ENCODE measurements around the gene CDC6. TPM values are rescaled to one million over a fixed set of nuclear protein-coding genes. Genes with fewer than 3 reads are reported as not detected.

CDC6 gene
- total RNA-seq, 1 donor from 2014 or later: 65.3 TPM

DNA sequence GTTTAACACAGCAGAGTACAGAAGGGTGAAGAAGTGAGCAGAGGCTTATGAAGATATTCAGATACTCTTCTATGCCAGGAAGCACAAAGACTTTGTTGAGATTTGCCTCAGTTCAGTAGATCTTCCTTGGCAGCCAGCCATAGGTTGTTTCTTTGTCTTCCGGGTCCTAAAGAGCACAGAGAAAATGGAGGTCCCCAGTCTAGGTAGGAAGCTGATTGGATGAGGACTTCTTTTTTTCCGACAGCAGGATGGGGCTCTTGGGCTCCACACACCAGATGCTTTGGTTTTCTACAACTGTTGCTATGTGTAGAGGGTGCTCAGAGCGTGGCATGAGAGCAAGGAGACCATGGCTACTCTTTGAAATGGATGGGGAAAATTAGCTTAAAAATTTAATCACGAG is 8.3 kb upstream of the CDC6 start:
- Histone ChIP-seq H3K4me3 (no peak overlapping the region), H3F3A (ENCODE audit: low read depth) (no peaks in the 10 kb centered on the region), H3K36me3 (no peaks in the 10 kb centered on the region), H3K27ac (no peak overlapping the region), H3K9me3 (ENCODE audit: low read depth) (no peaks in the 10 kb centered on the region), H2AFZ (replicated peaks) (no peak overlapping the region), H3K4me1 (no peaks in the 10 kb centered on the region), H3K27me3 (no peaks in the 10 kb centered on the region), H3K79me2 (ENCODE audit: low read depth) (no peaks in the 10 kb centered on the region), H3K9ac (no peak overlapping the region), H3K4me2 (no peak overlapping the region), H4K20me1 (ENCODE audit: low read depth) (no peaks in the 10 kb centered on the region)
- Mint-ChIP-seq H3K4me3 (no peak overlapping the region), H3K27me3 (ENCODE audit: insufficient read depth, low read depth) (peaks cover 2% of the 10 kb centered on the region), H3K4me1 (no peaks in the 10 kb centered on the region), H3K27ac (no peak overlapping the region), H3K36me3 (peaks cover 23% of the 10 kb centered on the region), H3K9me3 (no peaks in the 10 kb centered on the region)
- TF ChIP-seq EZH2 (IDR thresholded peaks at IDR 0.05) (no peak), EZH2phosphoT487 (IDR thresholded peaks at IDR 0.05) (no peak)
- TF ChIP-seq, protein P1, sequence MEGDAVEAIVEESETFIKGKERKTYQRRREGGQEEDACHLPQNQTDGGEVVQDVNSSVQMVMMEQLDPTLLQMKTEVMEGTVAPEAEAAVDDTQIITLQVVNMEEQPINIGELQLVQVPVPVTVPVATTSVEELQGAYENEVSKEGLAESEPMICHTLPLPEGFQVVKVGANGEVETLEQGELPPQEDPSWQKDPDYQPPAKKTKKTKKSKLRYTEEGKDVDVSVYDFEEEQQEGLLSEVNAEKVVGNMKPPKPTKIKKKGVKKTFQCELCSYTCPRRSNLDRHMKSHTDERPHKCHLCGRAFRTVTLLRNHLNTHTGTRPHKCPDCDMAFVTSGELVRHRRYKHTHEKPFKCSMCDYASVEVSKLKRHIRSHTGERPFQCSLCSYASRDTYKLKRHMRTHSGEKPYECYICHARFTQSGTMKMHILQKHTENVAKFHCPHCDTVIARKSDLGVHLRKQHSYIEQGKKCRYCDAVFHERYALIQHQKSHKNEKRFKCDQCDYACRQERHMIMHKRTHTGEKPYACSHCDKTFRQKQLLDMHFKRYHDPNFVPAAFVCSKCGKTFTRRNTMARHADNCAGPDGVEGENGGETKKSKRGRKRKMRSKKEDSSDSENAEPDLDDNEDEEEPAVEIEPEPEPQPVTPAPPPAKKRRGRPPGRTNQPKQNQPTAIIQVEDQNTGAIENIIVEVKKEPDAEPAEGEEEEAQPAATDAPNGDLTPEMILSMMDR (IDR thresholded peaks at IDR 0.05): no peak
- DNase-seq (ENCODE audit: low spot score): no peak

DNA sequence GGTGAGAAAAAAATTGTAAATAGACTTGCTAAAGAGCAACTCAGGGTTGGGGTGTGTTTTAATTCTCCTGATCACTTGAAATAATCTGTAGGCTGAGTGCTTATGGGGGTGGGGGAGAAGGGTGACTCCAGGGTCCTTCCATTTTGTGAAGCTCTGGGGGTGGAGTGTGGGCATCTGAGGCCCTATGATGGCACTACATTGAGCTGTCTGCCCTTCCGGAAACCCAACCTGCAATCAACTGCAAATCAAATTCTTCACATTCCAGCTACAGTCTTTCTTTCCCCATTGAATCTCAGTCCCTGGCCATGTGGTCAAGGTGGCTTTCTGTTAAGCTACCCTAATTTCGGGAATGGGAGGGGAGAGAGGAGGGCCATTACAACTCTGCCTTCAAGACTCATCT is 6.0 kb upstream of the CDC6 start:
- H3K36me3 Mint-ChIP-seq: peaks cover 16% of the 10 kb centered on the region
- peaks cover 1% of the 10 kb centered on the region for H3F3A ChIP-seq (ENCODE audit: low read depth)
- no peak overlapping the region for H3K9ac ChIP-seq
- no peaks in the 10 kb centered on the region for H3K4me1 Mint-ChIP-seq
- H3K4me3 ChIP-seq: no peak overlapping the region
- H4K20me1 ChIP-seq (ENCODE audit: low read depth): no peaks in the 10 kb centered on the region
- TF ChIP-seq EZH2phosphoT487 (IDR thresholded peaks at IDR 0.05): no peak
- TF ChIP-seq EZH2 (IDR thresholded peaks at IDR 0.05): no peak
- TF ChIP-seq, protein P1 (IDR thresholded peaks at IDR 0.05): no peak
- no peak overlapping the region for H3K4me3 Mint-ChIP-seq
- H3K4me2 ChIP-seq: no peak overlapping the region
- peaks cover 2% of the 10 kb centered on the region for H3K27me3 Mint-ChIP-seq (ENCODE audit: insufficient read depth, low read depth)
- DNase-seq (ENCODE audit: low spot score): no peak
- H3K27me3 ChIP-seq: no peaks in the 10 kb centered on the region
- H2AFZ ChIP-seq (replicated peaks): no peak overlapping the region
- H3K27ac Mint-ChIP-seq: no peak overlapping the region
- H3K9me3 ChIP-seq (ENCODE audit: low read depth): no peaks in the 10 kb centered on the region
- no peak overlapping the region for H3K27ac ChIP-seq
- H3K79me2 ChIP-seq (ENCODE audit: low read depth): no peaks in the 10 kb centered on the region
- H3K36me3 ChIP-seq: no peaks in the 10 kb centered on the region
- H3K4me1 ChIP-seq: no peaks in the 10 kb centered on the region
- H3K9me3 Mint-ChIP-seq: no peaks in the 10 kb centered on the region

DNA sequence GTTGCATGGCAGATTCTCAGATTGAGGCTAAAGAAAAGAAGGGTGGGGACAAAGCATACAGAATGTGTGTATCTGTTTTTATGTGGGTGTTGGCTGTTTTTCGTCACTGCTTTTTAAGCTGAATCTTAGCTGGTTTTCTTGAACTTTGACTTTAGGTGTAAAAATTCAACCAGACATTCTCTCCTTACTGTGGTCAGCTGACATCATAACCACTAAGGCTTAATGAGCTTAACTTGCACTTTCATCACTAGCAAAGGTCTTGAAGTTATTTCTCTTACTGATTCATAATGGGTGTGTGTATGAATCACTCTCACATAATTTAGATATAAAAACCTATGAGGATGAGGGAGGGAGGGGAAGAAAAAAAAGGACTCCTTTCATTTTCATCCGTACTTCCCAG is 4.0 kb upstream of the CDC6 start:
- Histone ChIP-seq H3K4me3 (no peak overlapping the region), H4K20me1 (ENCODE audit: low read depth) (no peaks in the 10 kb centered on the region), H3K4me2 (no peak overlapping the region), H3K9me3 (ENCODE audit: low read depth) (no peaks in the 10 kb centered on the region), H3K27me3 (no peaks in the 10 kb centered on the region), H3K9ac (no peak overlapping the region), H2AFZ (replicated peaks) (no peak overlapping the region), H3K27ac (no peak overlapping the region), H3K4me1 (no peaks in the 10 kb centered on the region), H3F3A (ENCODE audit: low read depth) (peaks cover 11% of the 10 kb centered on the region), H3K79me2 (ENCODE audit: low read depth) (peaks cover 9% of the 10 kb centered on the region), H3K36me3 (no peaks in the 10 kb centered on the region)
- Mint-ChIP-seq H3K9me3 (no peaks in the 10 kb centered on the region), H3K36me3 (peaks cover 4% of the 10 kb centered on the region), H3K27me3 (ENCODE audit: insufficient read depth, low read depth) (peaks cover 7% of the 10 kb centered on the region), H3K4me3 (no peak overlapping the region), H3K27ac (no peak overlapping the region), H3K4me1 (peaks cover 11% of the 10 kb centered on the region)
- no peak for DNase-seq (ENCODE audit: low spot score)
- TF ChIP-seq EZH2phosphoT487 (IDR thresholded peaks at IDR 0.05) (no peak), EZH2 (IDR thresholded peaks at IDR 0.05) (no peak)
- TF ChIP-seq, protein P1 (IDR thresholded peaks at IDR 0.05): no peak
